ENCODE results near the gene CRKL.
"Not testable (repeated sequence)": the region's sequence is repeated elsewhere in the genome, so short reads cannot be mapped to it uniquely, and the experiment has no call there.

Gene CRKL, protein sequence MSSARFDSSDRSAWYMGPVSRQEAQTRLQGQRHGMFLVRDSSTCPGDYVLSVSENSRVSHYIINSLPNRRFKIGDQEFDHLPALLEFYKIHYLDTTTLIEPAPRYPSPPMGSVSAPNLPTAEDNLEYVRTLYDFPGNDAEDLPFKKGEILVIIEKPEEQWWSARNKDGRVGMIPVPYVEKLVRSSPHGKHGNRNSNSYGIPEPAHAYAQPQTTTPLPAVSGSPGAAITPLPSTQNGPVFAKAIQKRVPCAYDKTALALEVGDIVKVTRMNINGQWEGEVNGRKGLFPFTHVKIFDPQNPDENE

DNA sequence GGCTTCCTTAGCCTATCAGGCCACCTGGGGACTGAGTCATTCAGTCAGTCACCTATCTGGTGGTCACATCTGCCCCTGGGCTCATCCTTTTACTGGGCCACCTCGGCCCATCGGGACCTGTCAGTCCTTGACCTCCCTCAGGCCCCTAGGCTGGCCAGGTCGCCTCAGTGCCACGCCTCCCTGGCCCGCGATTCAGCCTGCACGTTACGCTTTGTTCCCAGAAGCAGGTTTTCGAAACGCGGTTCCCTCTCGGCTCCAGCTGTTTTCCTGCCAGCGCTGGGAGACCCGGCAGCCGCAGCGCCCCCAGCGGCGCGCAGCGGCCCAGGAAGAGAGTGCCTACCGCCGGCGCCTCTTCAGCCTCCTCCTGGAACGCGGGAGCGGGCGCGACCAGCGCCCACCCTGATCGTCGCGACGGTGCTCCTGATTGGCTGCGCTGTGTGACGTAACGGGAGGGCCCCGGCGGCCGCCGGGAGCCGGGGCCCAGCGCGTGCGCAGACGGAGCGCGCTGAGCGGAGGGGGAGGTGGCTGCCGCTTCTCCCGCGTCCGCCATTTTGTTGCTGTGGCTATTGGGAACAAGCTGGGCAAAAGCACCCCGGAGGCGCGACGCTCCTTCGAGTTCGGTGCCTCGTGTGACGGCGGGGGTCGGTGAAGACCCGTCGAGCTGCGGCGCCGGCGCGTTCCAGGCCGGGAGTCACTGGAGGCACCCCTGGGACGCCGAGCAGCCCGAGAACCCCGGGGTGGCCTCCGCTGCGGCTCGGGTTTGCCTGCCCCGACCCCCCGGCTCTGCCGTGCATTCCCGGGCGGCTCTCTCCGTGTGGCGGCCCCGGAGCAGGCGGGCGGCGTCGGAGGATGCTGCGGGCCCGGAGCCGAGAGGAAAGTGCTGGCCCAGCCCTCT is at the start of gene CRKL:
CRKL (plus strand) TSS at position 492 of the 895 bp plus-strand sequence. CDS start 528 bp downstream, outside the sequence.
- peak; percentile 33 to 97 (median 93) for DNase-seq

DNA sequence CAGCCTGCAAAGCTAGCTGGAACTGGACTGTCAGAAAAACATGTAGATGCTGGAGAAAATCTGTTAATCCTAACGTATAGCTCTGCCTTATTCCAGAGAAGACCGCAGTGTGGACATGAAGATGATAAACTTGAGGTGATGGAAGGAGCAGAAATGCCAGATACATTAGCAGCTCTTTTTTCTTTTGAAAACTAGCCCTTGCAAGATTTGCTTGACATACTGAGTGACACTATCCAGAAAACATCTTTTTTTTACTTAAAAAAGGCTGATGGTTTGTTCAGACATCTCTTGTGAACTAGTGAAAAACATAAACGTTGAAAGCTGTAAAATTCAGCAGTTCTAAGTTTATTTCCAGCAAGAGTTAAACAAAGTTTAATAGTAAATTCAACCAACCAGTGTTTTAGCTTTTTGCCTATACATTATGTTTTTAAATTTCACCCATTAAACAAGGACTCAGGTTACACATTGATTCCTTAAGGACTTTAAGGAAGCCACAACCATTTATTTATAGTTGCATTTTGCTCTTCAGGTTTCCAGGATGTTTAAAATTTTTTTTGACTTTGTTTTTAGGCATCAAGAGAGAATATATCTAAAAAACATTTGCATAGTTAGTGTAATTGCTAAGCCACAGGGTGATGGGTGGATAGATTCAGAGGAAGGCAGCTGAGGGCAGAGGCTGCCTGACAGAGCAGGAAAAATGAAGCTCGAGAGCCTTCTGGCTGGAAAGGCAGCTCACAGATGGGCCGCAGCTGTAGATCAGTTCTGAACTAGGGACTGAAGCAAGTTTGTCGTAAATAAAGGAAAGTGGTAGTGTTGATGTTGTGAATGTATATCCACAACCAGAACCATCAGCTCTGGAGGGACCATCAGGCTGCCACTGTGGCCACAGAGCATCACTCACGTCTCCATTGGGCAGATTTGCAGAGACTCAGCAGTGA is 48.9 kb upstream of the CRKL start:
- no peak for DNase-seq

DNA sequence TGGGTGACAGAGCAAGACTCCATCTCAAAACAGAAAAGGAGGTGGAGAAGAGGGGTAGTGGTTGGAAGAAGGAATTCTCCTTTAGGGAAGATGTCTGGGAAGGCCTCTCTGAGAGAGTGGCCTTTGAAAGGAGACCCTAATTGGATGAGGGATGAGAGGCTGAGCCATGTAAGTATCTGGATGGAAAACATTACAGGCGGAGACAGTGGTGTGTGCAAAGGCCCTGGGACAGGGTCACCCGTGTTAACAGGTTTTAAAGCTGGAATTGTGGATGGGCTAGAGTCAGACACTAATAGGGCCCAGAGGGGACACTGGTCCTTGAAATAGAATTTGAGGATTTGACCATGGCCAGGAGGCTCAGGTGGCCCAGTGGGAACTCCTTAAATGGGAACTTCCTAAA is 48.0 kb upstream of the CRKL start:
- DNase-seq, result no peak

DNA sequence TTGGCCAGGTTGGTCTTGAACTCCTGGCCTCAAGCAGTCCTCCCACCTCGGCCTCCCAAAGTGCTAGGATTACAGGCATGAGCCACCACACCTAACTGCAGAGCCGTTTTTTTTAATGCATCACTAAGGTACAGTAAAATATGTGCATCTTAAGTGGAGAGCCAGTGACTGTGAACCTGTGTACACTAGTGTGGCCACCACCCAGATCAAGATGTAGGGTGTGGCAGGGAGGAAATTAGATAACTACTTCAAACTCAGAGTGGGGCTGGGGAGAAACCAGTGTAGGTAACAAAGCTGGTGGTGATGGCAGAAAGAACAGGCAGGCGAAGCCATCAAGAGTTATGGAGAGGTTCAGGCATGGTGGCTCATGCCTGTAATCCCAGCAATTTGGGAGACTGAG is 44.0 kb upstream of the CRKL start:
- no peak for DNase-seq

DNA sequence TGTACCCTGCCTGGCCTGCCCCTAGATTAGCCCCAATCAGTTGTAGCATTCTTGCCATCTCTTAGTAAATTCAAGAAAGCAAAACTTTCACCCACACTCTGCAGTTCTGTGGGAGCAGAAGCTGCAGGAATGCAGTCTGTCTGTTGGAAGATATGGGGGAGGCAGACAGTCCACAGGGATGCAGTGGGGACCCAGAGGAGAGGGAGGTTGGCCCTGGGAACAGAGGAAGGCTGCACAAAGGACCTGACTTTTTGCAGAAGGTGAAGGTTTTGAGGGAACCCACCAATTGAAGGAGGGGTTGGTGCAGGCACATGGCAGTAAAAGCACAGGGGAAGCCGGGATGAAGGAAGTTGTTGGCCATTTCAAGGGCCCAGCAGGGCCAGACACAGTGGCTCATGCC is 41.9 kb upstream of the CRKL start:
- DNase-seq, result no peak

DNA sequence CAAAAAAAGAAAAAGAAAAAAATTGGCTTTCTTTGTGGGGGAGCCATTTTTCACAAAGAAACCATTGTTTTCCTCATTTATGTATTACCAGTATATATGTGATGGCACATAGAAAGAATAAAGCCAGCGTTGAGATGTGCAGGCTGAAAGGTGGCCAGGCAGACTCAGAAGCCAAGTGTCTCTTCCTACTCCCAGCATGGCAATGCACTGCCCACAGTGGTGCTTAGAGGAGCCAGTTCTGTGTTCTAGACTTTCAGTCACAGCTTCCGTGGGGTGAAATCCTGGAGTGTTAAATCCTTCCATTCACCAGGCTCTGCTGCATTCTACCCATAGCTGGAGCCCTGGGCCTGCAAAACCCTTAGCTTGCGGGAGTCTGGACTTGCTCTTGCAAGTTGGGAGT is 39.5 kb upstream of the CRKL start:
- no peak for DNase-seq

DNA sequence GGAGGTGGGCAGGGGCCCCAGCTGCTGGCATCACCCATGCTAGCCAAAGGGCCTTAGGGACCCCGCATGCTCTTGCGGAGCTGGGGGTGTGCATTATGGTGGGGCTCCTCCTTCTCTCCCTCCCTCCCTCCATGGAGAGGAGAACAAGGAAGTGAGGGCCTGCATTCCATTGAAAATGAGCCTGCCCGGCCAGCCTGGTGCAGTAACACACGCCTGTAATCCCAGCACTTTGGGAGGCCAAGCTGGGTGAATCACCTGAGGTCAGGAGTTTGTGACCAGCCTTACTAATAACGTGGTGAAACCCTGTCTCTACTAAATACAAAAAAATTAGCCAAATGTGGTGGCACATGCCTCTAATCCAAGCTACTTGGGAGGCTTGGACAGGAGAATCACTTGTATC is 36.0 kb upstream of the CRKL start:
- no peak for DNase-seq

DNA sequence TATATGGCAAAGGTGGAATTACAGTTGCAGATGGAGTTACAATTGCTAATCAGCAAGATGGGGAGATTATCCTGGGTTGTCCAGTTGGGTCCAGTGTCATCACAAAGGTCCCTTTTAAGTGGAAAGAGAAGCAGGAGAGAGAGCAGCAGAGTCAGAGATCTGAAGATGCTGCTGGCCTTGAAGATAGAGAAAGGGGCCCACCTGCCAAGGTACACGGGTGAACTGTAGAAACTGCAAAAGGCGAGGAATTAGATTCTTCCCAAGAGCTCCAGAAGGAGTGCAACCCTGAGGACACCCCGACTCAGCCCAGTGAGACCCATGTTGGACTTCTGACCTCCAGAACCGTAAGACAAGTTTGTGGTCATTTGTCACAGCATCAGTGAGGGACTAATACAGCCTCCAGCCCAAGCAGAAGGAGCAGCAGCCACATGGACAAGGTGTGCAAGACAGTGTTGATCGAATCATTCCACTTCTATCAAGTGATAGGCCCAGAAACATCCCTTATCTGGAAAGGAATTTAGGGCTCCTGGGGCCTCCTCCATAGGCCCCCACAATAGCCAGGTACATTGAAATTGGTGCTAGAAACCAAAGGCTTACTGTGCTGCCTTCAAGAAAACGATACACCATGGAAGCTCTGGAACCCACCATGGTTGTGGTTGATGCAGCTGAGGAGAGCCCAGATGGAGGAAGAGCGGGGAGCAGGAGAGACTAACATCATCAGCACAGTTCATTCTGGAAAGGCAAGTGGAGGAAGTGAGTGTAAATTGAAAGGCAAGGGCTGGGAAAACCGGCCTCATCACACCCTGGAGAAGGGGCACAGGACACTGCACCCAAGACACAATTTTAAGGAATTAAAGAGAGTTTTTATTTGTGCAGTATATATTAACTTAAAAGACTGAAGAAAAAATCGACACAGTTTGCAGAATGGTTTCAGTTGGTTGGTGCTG is 35.1 kb upstream of the CRKL start:
- DNase-seq, result no peak

DNA sequence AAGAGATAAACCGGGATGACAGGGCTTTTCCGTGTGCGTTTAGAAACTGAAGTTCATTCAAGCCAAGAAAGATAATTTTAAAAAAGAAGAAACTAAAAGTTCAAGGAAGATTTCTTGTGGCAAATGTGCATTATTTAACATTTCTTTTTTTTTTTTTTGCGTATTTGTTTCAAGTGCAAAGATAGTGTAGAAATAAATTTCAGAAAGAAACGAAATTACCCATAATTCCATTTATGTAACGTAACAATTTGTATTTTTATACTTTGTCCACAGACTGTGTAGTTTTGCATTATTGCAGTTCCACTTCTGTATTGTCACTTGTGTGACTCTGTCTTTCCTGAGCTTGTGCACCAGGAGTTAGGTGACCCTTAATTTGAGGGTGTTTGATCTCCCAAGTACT is 34.4 kb upstream of the CRKL start:
- no peak for DNase-seq

DNA sequence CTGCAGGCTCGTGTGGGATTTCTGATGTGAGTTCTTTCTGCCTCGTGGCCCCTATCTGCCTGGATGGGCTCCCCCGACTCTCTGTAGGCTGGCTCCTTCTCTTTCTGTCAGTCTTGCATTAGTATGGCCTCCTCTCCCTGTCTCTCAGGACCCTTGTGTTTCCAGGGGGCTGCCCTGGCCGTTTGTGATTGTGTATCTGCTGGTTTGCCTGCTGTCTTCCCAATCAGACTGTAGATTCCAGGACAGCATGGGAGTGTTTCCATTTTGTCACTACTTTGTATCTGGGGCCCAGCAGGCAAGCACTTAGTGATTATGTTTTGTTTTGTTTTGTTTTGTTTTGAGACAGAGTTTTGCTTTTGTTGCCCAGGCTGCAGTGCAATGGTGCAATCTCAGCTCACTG is 32.8 kb upstream of the CRKL start:
- no peak for DNase-seq

DNA sequence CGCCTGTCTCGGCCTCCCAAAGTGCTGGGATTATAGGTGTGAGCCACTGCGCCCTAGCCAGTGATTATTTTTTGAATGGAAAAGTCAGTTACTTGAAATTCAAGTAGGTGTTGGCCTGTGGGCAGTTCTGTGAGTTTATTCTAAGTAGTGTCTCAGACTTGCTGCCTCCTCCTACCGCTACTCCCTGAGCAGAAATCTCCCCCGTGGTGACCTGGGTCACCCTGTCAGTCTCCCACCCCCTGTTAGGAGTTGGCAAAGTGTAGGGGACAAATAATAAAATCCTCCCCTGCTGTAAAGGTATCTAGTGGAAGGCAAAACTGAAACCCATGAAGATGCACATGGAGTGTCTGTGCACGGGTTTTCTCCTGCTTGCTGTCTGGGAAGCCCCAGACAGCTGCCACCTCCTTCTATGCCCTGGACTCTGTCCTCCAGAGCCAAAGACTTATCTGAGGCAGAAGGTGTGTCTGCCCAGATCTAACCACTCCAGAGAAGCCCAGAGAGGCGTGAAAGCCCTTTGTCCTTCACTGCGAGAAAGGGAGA is 32.1 kb upstream of the CRKL start:
- no peak for DNase-seq

DNA sequence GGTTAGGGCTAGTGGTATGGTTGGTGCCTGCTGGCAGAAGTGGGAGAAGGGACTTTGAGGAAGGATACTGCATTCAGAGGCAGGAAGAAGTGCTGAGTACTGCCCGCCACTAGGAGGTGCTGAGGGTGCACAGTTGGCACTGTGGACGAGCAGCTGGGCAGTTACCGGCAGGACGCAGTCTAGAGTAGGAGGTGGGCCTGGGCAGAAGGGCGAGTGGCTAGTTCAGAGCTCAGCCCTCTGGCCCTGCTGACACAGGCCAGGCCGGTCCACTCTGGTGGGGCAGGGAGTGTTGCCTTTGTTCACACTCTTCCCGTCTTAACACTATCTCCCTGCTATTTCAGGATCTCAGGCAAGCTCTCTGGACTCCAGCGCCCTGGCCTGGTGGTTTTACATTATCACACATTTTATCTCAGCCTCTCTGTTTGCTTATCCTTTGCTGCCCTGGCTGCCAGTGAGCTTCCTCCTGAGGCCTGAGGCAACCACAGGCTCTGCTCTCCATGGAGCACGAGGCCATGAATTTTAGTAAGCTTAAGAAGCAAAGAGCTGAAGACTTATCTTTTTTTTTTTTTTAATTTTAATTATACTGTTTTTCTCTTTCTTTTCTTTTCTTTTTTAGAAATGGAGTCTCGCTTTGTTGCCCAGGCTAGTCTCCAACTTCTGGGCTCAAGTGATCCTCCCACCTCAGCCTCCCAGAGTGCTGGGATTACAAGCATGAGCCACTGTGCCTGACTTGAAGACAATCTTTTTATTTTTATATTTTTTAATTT is 31.5 kb upstream of the CRKL start:
- DNase-seq, result peak in 52 of 56 donors; percentile 8 to 81 (median 48)

DNA sequence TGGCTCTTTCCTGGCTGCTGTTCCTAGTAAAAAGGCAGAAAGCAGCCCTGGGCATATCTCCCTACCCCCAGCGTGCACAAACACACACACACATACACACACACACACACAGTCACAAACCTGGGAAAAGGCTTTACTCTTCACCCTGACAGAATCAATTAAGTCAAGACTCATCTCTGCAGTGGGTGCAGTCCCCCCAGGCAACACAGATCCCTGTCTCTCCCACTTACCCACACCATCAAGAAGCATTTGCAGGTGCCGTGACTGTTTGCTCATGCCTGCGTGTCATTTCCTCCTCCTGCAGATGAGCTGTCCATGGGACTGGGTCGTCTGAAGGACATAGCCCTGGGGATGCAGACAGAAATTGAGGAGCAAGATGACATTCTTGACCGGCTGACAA is 29.8 kb upstream of the CRKL start:
- no peak for DNase-seq

DNA sequence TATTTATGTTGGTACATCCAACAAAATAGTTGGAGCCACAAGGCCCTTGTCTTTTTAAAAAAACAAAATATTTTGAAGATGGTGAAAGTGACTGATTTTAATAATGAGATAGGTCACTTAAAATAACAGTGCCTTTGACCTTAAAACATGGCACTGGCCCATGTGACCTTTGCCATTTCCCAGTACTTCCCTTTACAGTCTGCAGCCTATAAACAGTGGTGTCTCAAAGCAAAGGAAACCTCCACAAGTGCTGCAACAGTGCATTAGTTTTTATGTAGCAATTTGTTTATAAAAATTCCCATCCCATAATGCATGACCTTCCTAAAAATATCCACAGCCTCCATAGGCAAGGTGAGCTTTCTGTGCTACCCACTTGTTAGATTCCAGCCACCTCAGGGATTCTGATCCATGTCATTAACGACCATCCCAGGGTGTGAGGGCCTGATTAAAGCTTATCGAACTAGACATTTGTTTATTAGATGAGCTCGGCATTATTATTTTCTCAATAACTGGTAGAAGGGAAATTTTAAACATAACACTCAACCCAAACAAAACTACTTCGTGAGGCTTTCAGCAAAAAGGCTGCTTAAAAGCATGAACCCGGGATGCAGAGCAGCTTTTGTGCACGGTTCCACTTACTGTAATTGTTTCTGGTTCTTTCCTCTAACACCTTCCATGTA is 28.0 kb upstream of the CRKL start:
- no peak for DNase-seq

DNA sequence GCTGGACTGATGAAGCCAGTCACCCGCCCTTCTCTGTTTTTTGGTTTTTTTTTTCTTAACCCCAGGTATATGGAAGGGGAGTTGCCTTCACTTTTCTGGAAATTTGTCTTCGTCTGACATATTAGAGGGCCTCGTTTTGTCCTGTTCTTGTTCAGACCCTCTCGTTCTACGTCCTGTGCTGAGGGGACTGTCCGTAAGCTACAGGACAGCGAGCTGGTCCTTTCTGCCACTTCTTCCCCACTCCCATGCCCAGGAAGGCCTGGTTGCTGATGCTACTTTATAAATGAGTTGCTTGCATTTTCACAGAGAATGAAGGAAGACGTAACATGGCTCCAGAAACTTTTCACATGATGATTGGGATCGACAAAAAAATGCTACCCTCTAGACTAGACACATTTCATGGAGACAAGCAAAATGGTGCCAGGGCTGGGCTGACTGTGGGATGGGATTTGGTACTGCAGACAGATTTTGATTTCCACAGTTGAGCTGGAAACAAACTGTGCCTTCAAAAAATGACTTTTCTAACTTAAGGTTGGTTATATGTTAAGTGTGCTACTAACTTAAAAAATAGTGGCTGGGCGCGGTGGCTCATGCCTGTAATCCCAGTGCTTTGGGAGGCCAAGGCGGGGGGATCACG is 27.2 kb upstream of the CRKL start:
- DNase-seq, result no peak

DNA sequence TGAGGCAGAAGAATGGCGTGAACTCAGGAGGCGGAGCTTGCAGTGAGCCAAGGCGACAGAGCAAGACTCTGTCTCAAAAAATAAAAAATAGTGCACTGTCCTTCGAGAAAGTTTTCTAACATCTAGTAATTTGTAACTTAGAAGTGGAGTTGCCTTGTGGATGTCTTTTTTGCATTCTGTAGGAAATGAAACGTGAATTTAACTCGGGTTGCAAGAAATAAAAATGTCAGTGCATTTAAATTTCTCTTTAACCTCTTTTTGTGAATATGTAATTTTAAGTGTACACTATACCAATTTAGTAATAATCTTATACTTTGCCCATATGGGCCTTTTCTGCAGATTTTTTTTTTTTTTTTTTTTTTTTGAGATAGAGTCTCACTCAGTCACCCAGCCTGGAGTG is 26.2 kb upstream of the CRKL start:
- DNase-seq, result no peak

DNA sequence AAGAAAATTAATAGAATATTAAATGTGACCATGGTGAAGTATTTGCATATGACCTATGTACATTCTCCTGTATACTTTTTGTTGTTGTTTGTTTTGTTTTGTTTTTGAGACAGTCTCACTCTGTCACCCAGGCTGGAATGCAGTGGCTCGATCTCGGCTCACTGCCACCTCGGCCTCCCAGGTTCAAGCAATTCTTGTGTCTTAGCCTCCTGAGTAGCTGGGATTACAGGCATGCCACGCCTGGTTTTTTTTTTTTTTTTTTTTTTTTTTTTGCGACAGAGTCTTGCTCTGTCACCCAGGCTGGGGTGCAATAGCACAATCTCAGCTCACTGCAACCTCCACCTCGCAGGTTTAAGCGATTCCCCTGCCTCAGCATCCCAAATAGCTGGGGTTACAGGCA is 19.5 kb upstream of the CRKL start:
- not testable (repeated sequence) for DNase-seq

DNA sequence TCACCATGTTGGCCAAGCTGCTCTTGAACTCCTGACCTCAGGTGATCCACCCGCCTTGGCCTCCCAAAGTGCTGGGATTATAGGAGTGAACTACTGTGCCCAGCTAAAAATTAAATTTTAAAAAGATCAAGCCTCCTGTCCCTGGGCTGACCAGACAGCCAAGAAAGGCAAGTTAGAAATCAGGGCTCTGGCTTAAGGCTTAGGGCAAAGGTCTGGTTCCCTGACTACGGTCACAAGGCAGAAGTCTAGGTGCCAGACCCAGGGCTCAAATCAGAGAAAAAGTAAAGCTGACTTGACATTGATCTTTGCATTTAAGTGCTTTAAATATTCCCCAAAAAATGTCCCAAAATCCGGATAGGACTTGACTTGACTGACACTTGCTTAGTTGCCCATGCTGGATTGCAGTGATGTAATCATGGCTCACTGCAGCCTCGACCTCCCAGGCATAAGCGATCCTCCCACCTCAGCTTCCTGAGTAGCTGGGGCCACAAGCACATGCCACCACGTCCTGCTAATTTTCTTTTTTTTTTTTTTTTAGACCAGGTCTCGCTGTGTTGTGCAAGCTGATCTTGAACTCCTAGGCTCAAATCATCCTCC is 17.3 kb upstream of the CRKL start:
- no peak for DNase-seq
